Measurements from ENCODE around the gene TMEM44. TPM values are rescaled to one million over a fixed set of nuclear protein-coding genes. Genes with fewer than 3 reads are reported as not detected.
A peak's percentile ranks its signal among the peaks of the same experiment; 100 is the strongest.

TMEM44 gene
- total and polyA plus RNA-seq, 9 of the 15 experiments (the other 6 are each of a cell fraction or from before 2014, with no cell fraction given), result 0.53 to 18.1 (median 11.3) TPM

DNA sequence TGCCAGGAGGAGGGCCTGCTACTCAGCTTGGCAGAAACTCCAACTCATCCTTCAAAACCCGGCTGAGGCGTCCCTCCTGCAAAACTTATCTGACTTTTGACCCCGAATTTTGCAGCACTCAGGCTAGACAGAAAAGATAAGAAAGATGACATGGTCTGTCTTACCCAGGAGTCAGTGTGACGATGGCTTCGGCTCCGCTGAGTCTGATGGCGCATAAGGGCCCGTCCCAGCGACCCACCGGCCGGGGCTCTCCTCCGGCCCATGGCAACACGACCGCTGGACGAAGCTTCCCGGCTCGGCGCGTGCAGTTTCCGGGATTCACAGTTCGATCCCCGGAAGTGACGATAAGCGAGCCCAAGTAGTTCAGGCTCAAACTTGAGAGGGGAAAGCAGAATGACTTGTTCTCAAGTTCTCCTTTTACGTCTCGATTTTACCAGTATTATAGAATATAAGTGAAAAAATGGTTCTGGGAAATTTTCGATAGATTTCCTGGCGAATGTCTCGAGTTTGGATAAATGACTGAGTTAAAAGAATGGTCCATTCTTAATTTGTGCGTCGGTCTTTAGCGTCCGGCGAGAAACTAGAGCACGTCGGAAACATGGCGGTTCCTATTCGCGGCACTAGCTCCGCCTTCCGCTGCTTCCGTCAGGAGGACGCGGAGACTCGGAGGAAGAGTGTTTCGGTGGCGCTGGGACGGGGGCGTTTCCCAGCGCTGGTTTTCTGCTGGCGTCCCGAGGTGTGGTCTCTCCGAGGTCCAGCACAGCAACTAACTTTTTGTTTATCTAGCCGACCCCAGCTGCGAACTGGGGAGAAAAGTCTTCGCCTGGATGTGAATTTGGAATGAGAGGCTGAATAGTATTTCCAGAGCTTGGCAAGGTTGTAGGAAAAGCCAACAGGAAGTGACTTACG lies 38.9 kb upstream of the TMEM44 start, which contains the start of gene LSG1 (continued):
- TF ChIP-seq, protein P1, sequence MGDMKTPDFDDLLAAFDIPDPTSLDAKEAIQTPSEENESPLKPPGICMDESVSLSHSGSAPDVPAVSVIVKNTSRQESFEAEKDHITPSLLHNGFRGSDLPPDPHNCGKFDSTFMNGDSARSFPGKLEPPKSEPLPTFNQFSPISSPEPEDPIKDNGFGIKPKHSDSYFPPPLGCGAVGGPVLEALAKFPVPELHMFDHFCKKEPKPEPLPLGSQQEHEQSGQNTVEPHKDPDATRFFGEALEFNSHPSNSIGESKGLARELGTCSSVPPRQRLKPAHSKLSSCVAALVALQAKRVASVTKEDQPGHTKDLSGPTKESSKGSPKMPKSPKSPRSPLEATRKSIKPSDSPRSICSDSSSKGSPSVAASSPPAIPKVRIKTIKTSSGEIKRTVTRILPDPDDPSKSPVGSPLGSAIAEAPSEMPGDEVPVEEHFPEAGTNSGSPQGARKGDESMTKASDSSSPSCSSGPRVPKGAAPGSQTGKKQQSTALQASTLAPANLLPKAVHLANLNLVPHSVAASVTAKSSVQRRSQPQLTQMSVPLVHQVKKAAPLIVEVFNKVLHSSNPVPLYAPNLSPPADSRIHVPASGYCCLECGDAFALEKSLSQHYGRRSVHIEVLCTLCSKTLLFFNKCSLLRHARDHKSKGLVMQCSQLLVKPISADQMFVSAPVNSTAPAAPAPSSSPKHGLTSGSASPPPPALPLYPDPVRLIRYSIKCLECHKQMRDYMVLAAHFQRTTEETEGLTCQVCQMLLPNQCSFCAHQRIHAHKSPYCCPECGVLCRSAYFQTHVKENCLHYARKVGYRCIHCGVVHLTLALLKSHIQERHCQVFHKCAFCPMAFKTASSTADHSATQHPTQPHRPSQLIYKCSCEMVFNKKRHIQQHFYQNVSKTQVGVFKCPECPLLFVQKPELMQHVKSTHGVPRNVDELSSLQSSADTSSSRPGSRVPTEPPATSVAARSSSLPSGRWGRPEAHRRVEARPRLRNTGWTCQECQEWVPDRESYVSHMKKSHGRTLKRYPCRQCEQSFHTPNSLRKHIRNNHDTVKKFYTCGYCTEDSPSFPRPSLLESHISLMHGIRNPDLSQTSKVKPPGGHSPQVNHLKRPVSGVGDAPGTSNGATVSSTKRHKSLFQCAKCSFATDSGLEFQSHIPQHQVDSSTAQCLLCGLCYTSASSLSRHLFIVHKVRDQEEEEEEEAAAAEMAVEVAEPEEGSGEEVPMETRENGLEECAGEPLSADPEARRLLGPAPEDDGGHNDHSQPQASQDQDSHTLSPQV (IDR thresholded peaks at IDR 0.05), result 0 out of 2 replicates have a peak, but pooled peaks have one; percentile 64
- TF ChIP-seq SREBF1 (IDR thresholded peaks at IDR 0.05; ENCODE audit: borderline replicate concordance, low read depth, low read length) (peak; percentile 80; the same call in 1 of the 2 replicates), MAFK (IDR thresholded peaks at IDR 0.05; ENCODE audit: low read length) (peak; percentile 22; the same call in 1 of the 2 replicates), ZNF146 (CRISPR knock-in tag; IDR thresholded peaks at IDR 0.05; ENCODE audit: unreplicated experiment) (no peak), MXI1 (IDR thresholded peaks at IDR 0.05; ENCODE audit: low read depth, low read length) (peak; percentile 56), RBBP5 (IDR thresholded peaks at IDR 0.05; ENCODE audit: borderline replicate concordance, insufficient read depth, low read length, poor library complexity, severe bottlenecking) (peak; percentile 93), NFRKB (IDR thresholded peaks at IDR 0.05; ENCODE audit: low read depth) (peak; percentile 92; the same call in 1 of the 2 replicates), ZNF347 (CRISPR knock-in tag; IDR thresholded peaks at IDR 0.05; ENCODE audit: low read depth) (no peak), ZNF175 (CRISPR knock-in tag; IDR thresholded peaks at IDR 0.05; ENCODE audit: low read depth) (peak; percentile 71; the same call in 1 of the 2 replicates), PCBP2 (IDR thresholded peaks at IDR 0.05; ENCODE audit: low read depth, low read length, poor library complexity, severe bottlenecking) (no peak), JUN (IDR thresholded peaks at IDR 0.05; ENCODE audit: borderline replicate concordance, low read depth, low read length) (peak; percentile 61; the same call in 1 of the 2 replicates), JUN (CRISPR knock-in tag; IDR thresholded peaks at IDR 0.05; ENCODE audit: borderline replicate concordance) (no peak), FOXK1 (CRISPR knock-in tag; IDR thresholded peaks at IDR 0.05; ENCODE audit: borderline replicate concordance) (0 out of 2 replicates have a peak, but pooled peaks have one; percentile 68), MBD2 (IDR thresholded peaks at IDR 0.05; ENCODE audit: borderline replicate concordance, low read depth) (peak; percentile 92)
- TF ChIP-seq, protein P2, sequence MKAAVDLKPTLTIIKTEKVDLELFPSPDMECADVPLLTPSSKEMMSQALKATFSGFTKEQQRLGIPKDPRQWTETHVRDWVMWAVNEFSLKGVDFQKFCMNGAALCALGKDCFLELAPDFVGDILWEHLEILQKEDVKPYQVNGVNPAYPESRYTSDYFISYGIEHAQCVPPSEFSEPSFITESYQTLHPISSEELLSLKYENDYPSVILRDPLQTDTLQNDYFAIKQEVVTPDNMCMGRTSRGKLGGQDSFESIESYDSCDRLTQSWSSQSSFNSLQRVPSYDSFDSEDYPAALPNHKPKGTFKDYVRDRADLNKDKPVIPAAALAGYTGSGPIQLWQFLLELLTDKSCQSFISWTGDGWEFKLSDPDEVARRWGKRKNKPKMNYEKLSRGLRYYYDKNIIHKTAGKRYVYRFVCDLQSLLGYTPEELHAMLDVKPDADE (conservative IDR thresholded peaks at IDR 0.05; ENCODE audit: control insufficient read depth, low read depth, low read length), result peak; percentile 27; the same call in 1 of the 2 replicates
- TF ChIP-seq, protein P3, sequence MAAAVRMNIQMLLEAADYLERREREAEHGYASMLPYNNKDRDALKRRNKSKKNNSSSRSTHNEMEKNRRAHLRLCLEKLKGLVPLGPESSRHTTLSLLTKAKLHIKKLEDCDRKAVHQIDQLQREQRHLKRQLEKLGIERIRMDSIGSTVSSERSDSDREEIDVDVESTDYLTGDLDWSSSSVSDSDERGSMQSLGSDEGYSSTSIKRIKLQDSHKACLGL (CRISPR knock-in tag; IDR thresholded peaks at IDR 0.05; ENCODE audit: borderline replicate concordance, poor library complexity, severe bottlenecking), result peak; percentile 43
- TF ChIP-seq, protein P4, sequence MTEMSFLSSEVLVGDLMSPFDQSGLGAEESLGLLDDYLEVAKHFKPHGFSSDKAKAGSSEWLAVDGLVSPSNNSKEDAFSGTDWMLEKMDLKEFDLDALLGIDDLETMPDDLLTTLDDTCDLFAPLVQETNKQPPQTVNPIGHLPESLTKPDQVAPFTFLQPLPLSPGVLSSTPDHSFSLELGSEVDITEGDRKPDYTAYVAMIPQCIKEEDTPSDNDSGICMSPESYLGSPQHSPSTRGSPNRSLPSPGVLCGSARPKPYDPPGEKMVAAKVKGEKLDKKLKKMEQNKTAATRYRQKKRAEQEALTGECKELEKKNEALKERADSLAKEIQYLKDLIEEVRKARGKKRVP (CRISPR knock-in tag; IDR thresholded peaks at IDR 0.05), result no peak
- TF ChIP-seq, protein P5, sequence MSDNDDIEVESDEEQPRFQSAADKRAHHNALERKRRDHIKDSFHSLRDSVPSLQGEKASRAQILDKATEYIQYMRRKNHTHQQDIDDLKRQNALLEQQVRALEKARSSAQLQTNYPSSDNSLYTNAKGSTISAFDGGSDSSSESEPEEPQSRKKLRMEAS (CRISPR knock-in tag; IDR thresholded peaks at IDR 0.05), result peak; percentile 73
